K562 (cell line): ENCODE data around the gene CHN1. TPM values are rescaled to one million over a fixed set of nuclear protein-coding genes. Genes with fewer than 3 reads are reported as not detected.
A peak's percentile ranks its signal among the peaks of the same experiment; 100 is the strongest.

Experiments
- ATAC-seq: fragments of 200-7000 bp; cut with Tn5 transposase; 3 replicates; pipeline ENCODE4 v1.9.1; 2020; ENCODE audit warnings: moderate library complexity
- BruUV-seq: library from RNA; stranded (reverse); fragments of 400-500 nt; replicated peaks from 2 replicates; lab custom pipeline; 2021; lab: Mats Ljungman, UMichigan
- CTCF ChIA-PET: fragments of 300-600 bp; formaldehyde crosslinking; extraction: SDS; loops from one replicate; lab custom pipeline; 2021; ENCODE audit warnings: low intra/inter-chr PET ratio; lab: Yijun Ruan, JAX
- POLR2A ChIA-PET: fragments of 300-600, 350-650 bp; sonication (Branson Sonifier 250); formaldehyde crosslinking; extraction: SDS; loops from one replicate; lab custom pipeline; 2021; ENCODE audit warnings: antibody characterized with exemption, inconsistent platforms; lab: Yijun Ruan, JAX
- DNase-seq, 4 experiments: peaks; one replicate each; pipeline versions ENCODE4 v3.0.0 to v3.0.0-alpha.2; 2011 to 2018; ENCODE audit warnings: low spot score in 3 of 4, mixed read lengths in 3 of 4; ENCODE audit errors: extremely low read depth in 1 of 4
- FAIRE-seq: peaks from 2 replicates; lab custom pipeline; 2011; peaks lifted over from hg19 to GRCh38; lab: Jason Lieb, UNC
- H2AFZ ChIP-seq: 2 replicates; pipeline ENCODE4 v1.6.0; 2011; ENCODE audit warnings: low read depth, low read length, control low read depth, inconsistent platforms
- H3K27ac ChIP-seq: fragments of 200-600 bp; 3 replicates; pipeline ENCODE4 v1.8.0; 2011; ENCODE audit warnings: low read depth, mild to moderate bottlenecking, control low read depth, inconsistent platforms, low read length, moderate library complexity, mixed read lengths; ENCODE audit errors: extremely low read depth
- H3K27me3 ChIP-seq, 2 experiments: fragments of 300-600 bp in 1 of 2; 2 replicates in 1 of 2; 3 replicates in 1 of 2; pipeline versions ENCODE4 v1.6.0 to v1.8.0; 2011; ENCODE audit warnings: inconsistent platforms in 2 of 2, low read length in 2 of 2, mild to moderate bottlenecking in 1 of 2, mixed read lengths in 1 of 2, moderate library complexity in 1 of 2; ENCODE audit not compliant: control insufficient read depth in 2 of 2, insufficient read depth in 2 of 2
- H3K36me3 ChIP-seq: fragments of 300-600 bp; 3 replicates; pipeline ENCODE4 v1.8.0; 2011; ENCODE audit warnings: mild to moderate bottlenecking, low read length, inconsistent platforms; ENCODE audit not compliant: control insufficient read depth, insufficient read depth
- H3K4me1 ChIP-seq, 2 experiments: fragments of 200-600 bp in 1 of 2; replicated peaks in 1 of 2; 2 replicates in 1 of 2; 3 replicates in 1 of 2; pipeline versions ENCODE4 v1.5.1 to v1.8.0; 2011; ENCODE audit warnings: inconsistent platforms in 2 of 2, low read length in 2 of 2, mild to moderate bottlenecking in 1 of 2, mixed read lengths in 1 of 2, moderate library complexity in 1 of 2; ENCODE audit not compliant: control insufficient read depth in 2 of 2, insufficient read depth in 2 of 2
- H3K4me2 ChIP-seq: 2 replicates; pipeline ENCODE4 v1.6.1; 2011; ENCODE audit warnings: low read length, control low read depth, inconsistent platforms, mixed read lengths; ENCODE audit not compliant: insufficient read depth
- H3K4me3 ChIP-seq: fragments of 200-600 bp; sonication (generic), shearing (Covaris generic); 2 replicates; pipeline ENCODE4 v1.5.1; 2016; ENCODE audit warnings: control low read depth, inconsistent platforms
- H3K79me2 ChIP-seq: fragments of 200-600 bp; 3 replicates; pipeline ENCODE4 v1.8.0; 2011; ENCODE audit warnings: low read length, inconsistent platforms; ENCODE audit not compliant: control insufficient read depth, insufficient read depth
- H3K9ac ChIP-seq, 2 experiments: 2 replicates each; pipeline versions ENCODE4 v1.6.0 to v1.6.1; 2011; ENCODE audit warnings: low read depth in 2 of 2, low read length in 2 of 2, control low read depth in 1 of 2, inconsistent platforms in 1 of 2, mild to moderate bottlenecking in 1 of 2, mixed read lengths in 1 of 2; ENCODE audit not compliant: insufficient read depth in 1 of 2
- H3K9me1 ChIP-seq: one replicate; pipeline ENCODE4 v1.6.0; 2011; ENCODE audit warnings: inconsistent platforms, mild to moderate bottlenecking, low read length, moderate library complexity; ENCODE audit not compliant: control insufficient read depth, insufficient read depth
- H3K9me3 ChIP-seq: replicated peaks from 2 replicates; pipeline ENCODE4 v1.5.1; 2011; ENCODE audit warnings: low read depth, low read length, inconsistent platforms; ENCODE audit not compliant: control insufficient read depth, insufficient read depth
- H4K20me1 ChIP-seq: replicated peaks from 2 replicates; pipeline ENCODE4 v1.6.1; 2011; ENCODE audit warnings: low read length, inconsistent platforms, mixed read lengths; ENCODE audit not compliant: control insufficient read depth, insufficient read depth
- ATF3 ChIP-seq, 2 experiments: fragments of 450-650 bp in 1 of 2; sonication (generic) in 1 of 2; formaldehyde crosslinking in 1 of 2; IDR thresholded peaks in 1 of 2; conservative IDR thresholded peaks in 1 of 2; 2 replicates each; pipeline versions ENCODE4 v1.6.1 to v1.8.1; 2016 to 2023; ENCODE audit warnings: mild to moderate bottlenecking in 2 of 2, moderate library complexity in 2 of 2, inconsistent platforms in 1 of 2, missing genetic modification reagents in 1 of 2
- CREB5 ChIP-seq: fragments of 250-450 bp; sonication (Bioruptor Pico); IDR thresholded peaks from 2 replicates; pipeline ENCODE4 v1.5.0; 2020; ENCODE audit warnings: mild to moderate bottlenecking
- DPF2 ChIP-seq: fragments of 450-650 bp; IDR thresholded peaks from 2 replicates; pipeline ENCODE4 v1.6.1; 2016
- E4F1 ChIP-seq: fragments of 250-450 bp; sonication (Bioruptor Pico); IDR thresholded peaks from 2 replicates; pipeline ENCODE4 v1.5.0; 2021; ENCODE audit warnings: mild to moderate bottlenecking, borderline replicate concordance
- EGR1 ChIP-seq: fragments of 450-650 bp; conservative IDR thresholded peaks from 2 replicates; pipeline ENCODE4 v1.6.1; 2017; ENCODE audit warnings: mild to moderate bottlenecking
- ELF4 ChIP-seq: fragments of 450-650 bp; formaldehyde crosslinking; IDR thresholded peaks from 2 replicates; pipeline ENCODE4 v1.4.0; 2022; ENCODE audit warnings: missing genetic modification characterization
- EP300 ChIP-seq: IDR thresholded peaks from 2 replicates; pipeline ENCODE4 v1.6.1; 2012; ENCODE audit warnings: low read length, improper control_type of control experiment
- GTF2B ChIP-seq: IDR thresholded peaks from 2 replicates; pipeline ENCODE4 v1.6.1; 2011; ENCODE audit not compliant: insufficient read length; ENCODE audit errors: extremely low read depth
- HDAC2 ChIP-seq: fragments of 450-650 bp; IDR thresholded peaks from 2 replicates; pipeline ENCODE4 v1.6.1; 2016; ENCODE audit warnings: mild to moderate bottlenecking
- MAFG ChIP-seq: fragments of 450-650 bp; conservative IDR thresholded peaks from 2 replicates; pipeline ENCODE4 v1.6.1; 2016; ENCODE audit warnings: missing genetic modification characterization, missing compliant biosample characterization
- NFE2L1 ChIP-seq: fragments of 450-650 bp; IDR thresholded peaks from 2 replicates; pipeline ENCODE4 v1.6.1; 2016; ENCODE audit warnings: missing genetic modification characterization, low read depth, mild to moderate bottlenecking, missing compliant biosample characterization, moderate library complexity, borderline replicate concordance
- TCF7 ChIP-seq: sonication (generic); IDR thresholded peaks from 2 replicates; pipeline ENCODE4 v1.6.1; 2016; ENCODE audit warnings: antibody characterized with exemption, borderline replicate concordance
- ZBTB12 ChIP-seq: fragments of 250-450 bp; sonication (Bioruptor Pico); IDR thresholded peaks from 2 replicates; pipeline ENCODE4 v1.4.0; 2020
- ZKSCAN3 ChIP-seq: fragments of 250-450 bp; sonication (Bioruptor Pico); IDR thresholded peaks from 2 replicates; pipeline ENCODE4 v1.4.0; 2020
- ZNF282 ChIP-seq: sonication (generic); formaldehyde crosslinking; IDR thresholded peaks from 2 replicates; pipeline ENCODE4 v1.8.1; 2023; ENCODE audit warnings: missing genetic modification reagents
- ZNF316 ChIP-seq: fragments of 450-650 bp; IDR thresholded peaks from 2 replicates; pipeline ENCODE4 v1.6.1; 2016
- ZNF586 ChIP-seq: fragments of 450-650 bp; formaldehyde crosslinking; conservative IDR thresholded peaks from 2 replicates; pipeline ENCODE4 v1.4.0; 2020; ENCODE audit warnings: mild to moderate bottlenecking, moderate library complexity
- WGBS: fragments of 100-300 bp; shearing (Covaris generic); methylation state at CpG from one replicate; pipeline ENCODE4 v1.1.6; 2016; ENCODE audit warnings: low coverage, mixed read lengths; ENCODE audit not compliant: insufficient coverage; ENCODE audit errors: missing lambda C conversion rate; 5-methylcytosine and 5-hydroxymethylcytosine counted together
- in situ Hi-C: fragments of 300-500 bp; cut with MboI; formaldehyde crosslinking; loops from 4 replicates; pipeline ENCODE4 v1.15.0; 2018; ENCODE audit warnings: inconsistent platforms, mixed read lengths
- intact Hi-C: fragments of 100-400 bp; cut with micrococcal nuclease; formaldehyde crosslinking; loops from 2 replicates; pipeline ENCODE4 v1.14.2; 2022
- polyA plus RNA-seq, 8 experiments: library from polyadenylated mRNA; depleted of rRNA in 4 of 8; stranded (reverse) in 5 of 8; unstranded in 3 of 8; fragments of >200 nt; fragmentation: Nextera tagmentation in 2 of 8; fragmentation: Illumina TruSeq in 1 of 8; extraction: Ambion mirVana in 2 of 8; extraction: Trizol in 1 of 8; gene quantifications; 2 replicates each; pipeline versions ENCODE4 v1.2.1 to v1.2.3, GENCODE V29; 2011 to 2014; ENCODE audit warnings: inconsistent platforms in 1 of 8, missing spikeins in 1 of 8
- total RNA-seq, 7 experiments: library from RNA; depleted of rRNA in 6 of 7; stranded (reverse); fragments of >200 nt in 6 of 7; fragmentation: Illumina TruSeq in 2 of 7; extraction: Trizol in 2 of 7; gene quantifications; 2 replicates each; pipeline versions ENCODE4 v1.2.1 to v1.2.3, GENCODE V29; 2011 to 2021; ENCODE audit warnings: low replicate concordance in 1 of 7

CHN1 gene
- total and polyA plus RNA-seq, 9 of the 15 experiments (the other 6 are each of a cell fraction or from before 2014, with no cell fraction given), result 0.17 to 2.0 (median 0.87) TPM

GRCh38 chr2:175025233-175025632 is 20.1 kb upstream of the CHN1 start:
- in situ Hi-C loops, result loop anchor here (25.0 kb wide), 1 partner anchor 1062 kb away; the partner anchor contains the start of genes EVX2, HOXD12 and HOXD13
- peaks cover 6 to 7% of the 10 kb centered on the region in 2 experiments; a peak in 3 of 5 replicates for H3K27me3 ChIP-seq
- H3K36me3 ChIP-seq, result no peaks in the 10 kb centered on the region
- no peak overlapping the region for H3K4me2 ChIP-seq
- H3K4me1 ChIP-seq, result no peaks in the 10 kb centered on the region
- ATAC-seq (no peak), DNase-seq (no peak), FAIRE-seq (no peak)
- H3K9me1 ChIP-seq, result no peaks in the 10 kb centered on the region
- no peak overlapping the region for H2AFZ ChIP-seq
- H3K4me3 ChIP-seq, result no peak overlapping the region
- H3K9me3 ChIP-seq, result no peaks in the 10 kb centered on the region
- WGBS, result 2% methylated on average over 3 of the region's 3 CpGs
- H3K27ac ChIP-seq, result no peak overlapping the region
- no peaks in the 10 kb centered on the region for H4K20me1 ChIP-seq
- ChIA-PET POLR2A (no interaction called here), CTCF (no interaction called here)
- BruUV-seq, result no TSS peak
- no peak overlapping the region for H3K9ac ChIP-seq
- intact Hi-C loops, result no loop called here
- no peaks in the 10 kb centered on the region for H3K79me2 ChIP-seq
- TF ChIP-seq ZNF282 (no peak), ATF3 (IDR thresholded peaks at IDR 0.05) (no peak), ATF3 (CRISPR knock-in tag; conservative IDR thresholded peaks at IDR 0.05) (no peak), DPF2 (no peak), EP300 (no peak), EGR1 (no peak), TCF7 (no peak), ZNF316 (peak; percentile 77), ZBTB12 (no peak), CREB5 (CRISPR knock-in tag) (no peak), E4F1 (CRISPR knock-in tag) (no peak), NFE2L1 (tag) (no peak), MAFG (tag) (peak; percentile 48), HDAC2 (no peak), GTF2B (no peak), ZNF586 (CRISPR knock-in tag) (no peak), ZKSCAN3 (no peak), ELF4 (CRISPR knock-in tag) (no peak)
